ENCODE data around the gene KSR2. TPM values are rescaled to one million over a fixed set of nuclear protein-coding genes. Genes with fewer than 3 reads are reported as not detected.

The KSR2 gene
- total RNA-seq, 1 experiment from 2014 or later, result 1.3 TPM

GRCh38 chr12:117421987-117422386 is 546.8 kb downstream of the KSR2 start:
- Mint-ChIP-seq H3K36me3 (ENCODE audit: insufficient read depth in 1 of 3, low read depth in 3 of 3) (no peaks in the 10 kb centered on the region), H3K27me3 (ENCODE audit: low read depth) (peaks cover 2% of the 10 kb centered on the region), H3K9me3 (no peaks in the 10 kb centered on the region; a peak in 1 of 5 replicates), H3K27ac (no peak overlapping the region), H3K4me1 (no peaks in the 10 kb centered on the region), H3K4me3 (no peak overlapping the region)
- Histone ChIP-seq H4K8ac (replicated peaks; ENCODE audit: insufficient read length, low read depth, low read length) (no peak overlapping the region), H3K9me3 (ENCODE audit: control insufficient read depth, low read depth, low read length) (no peaks in the 10 kb centered on the region), H3K18ac (ENCODE audit: insufficient read length, low read depth, low read length) (no peak overlapping the region), H4K20me1 (ENCODE audit: control insufficient read depth, insufficient read depth, insufficient read length) (no peaks in the 10 kb centered on the region), H3K4me1 (ENCODE audit: insufficient read depth, low read length) (no peaks in the 10 kb centered on the region), H2BK12ac (ENCODE audit: insufficient read length, low read depth, low read length) (no peak overlapping the region), H4K91ac (ENCODE audit: insufficient read length, low read depth, low read length) (no peak overlapping the region), H3K79me2 (ENCODE audit: insufficient read depth, low read length) (no peaks in the 10 kb centered on the region), H2BK20ac (ENCODE audit: low read depth, low read length, poor library complexity, severe bottlenecking) (no peak overlapping the region), H3K4ac (ENCODE audit: low read depth, low read length) (no peak overlapping the region), H3K27me3 (ENCODE audit: insufficient read depth, low read length) (no peaks in the 10 kb centered on the region), H2BK120ac (ENCODE audit: low read depth, low read length, poor library complexity, severe bottlenecking) (no peak overlapping the region), H2BK15ac (ENCODE audit: low read depth, low read length) (no peak overlapping the region), H2AK5ac (ENCODE audit: insufficient read length, low read length) (no peak overlapping the region), H2AFZ (ENCODE audit: low read length) (no peak overlapping the region), H4K5ac (ENCODE audit: insufficient read length, low read depth, low read length) (no peak overlapping the region), H3K23me2 (ENCODE audit: insufficient read length, low read depth, low read length, poor library complexity, severe bottlenecking) (no peaks in the 10 kb centered on the region), H3T11ph (ENCODE audit: low read length) (no peak overlapping the region), H3K79me1 (ENCODE audit: insufficient read depth, low read depth, low read length, poor library complexity, severe bottlenecking) (no peaks in the 10 kb centered on the region), H2BK5ac (ENCODE audit: insufficient read length, low read length) (no peak overlapping the region), H3K23ac (ENCODE audit: insufficient read length, low read depth, low read length) (no peak overlapping the region), H3K27ac (ENCODE audit: insufficient read length, low read depth, low read length) (no peak overlapping the region), H3K14ac (ENCODE audit: insufficient read depth, low read length) (no peak overlapping the region), H3K9ac (ENCODE audit: extremely low read depth, insufficient read length, low read length) (no peak overlapping the region), H3K4me2 (ENCODE audit: insufficient read depth, insufficient read length, low read length) (no peak overlapping the region), H3K56ac (ENCODE audit: insufficient read length, low read depth, low read length) (no peak overlapping the region)
- DNase-seq, result no peak
- TF ChIP-seq CTCF (conservative IDR thresholded peaks at IDR 0.05), result no peak
- WGBS (ENCODE audit: extremely low coverage, insufficient read length, low lambda C conversion rate), result no CpG with 5 or more reads among the region's 2 CpGs

Measured in H9 (cell line).